HepG2 (cell line): ENCODE data around the gene CIB2. TPM values are rescaled to one million over a fixed set of nuclear protein-coding genes. Genes with fewer than 3 reads are reported as not detected.

Experiments
- ATAC-seq: fragments of 200-7000 bp; cut with Tn5 transposase; 3 replicates; pipeline ENCODE4 v1.9.1; 2020; ENCODE audit warnings: mild to moderate bottlenecking, moderate library complexity
- BruUV-seq: library from RNA; stranded (reverse); fragments of 400-500 nt; replicated peaks from 2 replicates; lab custom pipeline; 2021; lab: Mats Ljungman, UMichigan
- CTCF ChIA-PET: fragments of 300-600 bp; formaldehyde crosslinking; extraction: SDS; loops from one replicate; lab custom pipeline; 2021; ENCODE audit warnings: low total read pairs, inconsistent platforms, low intra/inter-chr PET ratio; lab: Yijun Ruan, JAX
- POLR2A ChIA-PET: fragments of 350-600 bp; sonication (Branson Sonifier 250); formaldehyde crosslinking; loops from one replicate; lab custom pipeline; 2020; ENCODE audit warnings: antibody characterized with exemption, inconsistent platforms; lab: Yijun Ruan, JAX
- DNase-seq: peaks from one replicate; pipeline ENCODE4 v3.0.0-alpha.2; 2015; ENCODE audit warnings: low spot score
- FAIRE-seq: peaks from 3 replicates; lab custom pipeline; 2011; peaks lifted over from hg19 to GRCh38; lab: Jason Lieb, UNC
- H2AFZ ChIP-seq: one replicate; pipeline ENCODE4 v1.6.1; 2011; ENCODE audit warnings: low read length, inconsistent platforms
- H3K27ac ChIP-seq: fragments of 300-600 bp; 3 replicates; pipeline ENCODE4 v1.8.0; 2011; ENCODE audit warnings: mixed run types, mild to moderate bottlenecking, mixed read lengths, low read length, inconsistent platforms; ENCODE audit not compliant: insufficient read depth; ENCODE audit errors: extremely low read length
- H3K27me3 ChIP-seq, 2 experiments: fragments of 200-600 bp in 1 of 2; 2 replicates in 1 of 2; 3 replicates in 1 of 2; pipeline versions ENCODE4 v1.6.0 to v1.8.0; 2011; ENCODE audit warnings: low read length in 2 of 2, mild to moderate bottlenecking in 2 of 2, moderate library complexity in 2 of 2, inconsistent platforms in 1 of 2; ENCODE audit not compliant: insufficient read depth in 2 of 2, control insufficient read depth in 1 of 2
- H3K36me3 ChIP-seq, 2 experiments: fragments of 200-600 bp in 1 of 2; replicated peaks in 1 of 2; 2 replicates in 1 of 2; 3 replicates in 1 of 2; pipeline versions ENCODE4 v1.5.1 to v1.8.0; 2011; ENCODE audit warnings: low read length in 2 of 2, inconsistent platforms in 1 of 2; ENCODE audit not compliant: insufficient read depth in 2 of 2, control insufficient read depth in 1 of 2
- H3K4me1 ChIP-seq: 2 replicates; pipeline ENCODE4 v1.5.1; 2012; ENCODE audit warnings: low read length, inconsistent platforms; ENCODE audit not compliant: insufficient read depth
- H3K4me2 ChIP-seq: 2 replicates; pipeline ENCODE4 v1.6.0; 2011; ENCODE audit warnings: low read depth, low read length, inconsistent platforms
- H3K4me3 ChIP-seq, 3 experiments: fragments of 200-600 bp in 1 of 3; sonication (generic), shearing (Covaris generic) in 1 of 3; replicated peaks in 1 of 3; 2 replicates each; pipeline ENCODE4 v1.5.1; 2011 to 2016; ENCODE audit warnings: low read length in 3 of 3, inconsistent platforms in 2 of 3, low read depth in 2 of 3, mild to moderate bottlenecking in 2 of 3, control low read depth in 1 of 3, mixed read lengths in 1 of 3; ENCODE audit not compliant: insufficient read depth in 1 of 3
- H3K79me2 ChIP-seq: one replicate; pipeline ENCODE4 v1.6.1; 2011; ENCODE audit warnings: low read length, inconsistent platforms; ENCODE audit not compliant: insufficient read depth
- H3K9ac ChIP-seq: 2 replicates; pipeline ENCODE4 v1.6.0; 2011; ENCODE audit warnings: mild to moderate bottlenecking, low read depth, low read length, inconsistent platforms; ENCODE audit not compliant: insufficient read depth
- H3K9me3 ChIP-seq: 2 replicates; pipeline ENCODE4 v1.5.1; 2012; ENCODE audit warnings: mild to moderate bottlenecking, low read length
- H4K20me1 ChIP-seq: 2 replicates; pipeline ENCODE4 v1.6.0; 2011; ENCODE audit warnings: inconsistent platforms, mild to moderate bottlenecking, low read length, moderate library complexity; ENCODE audit not compliant: insufficient read depth
- ATAD3A ChIP-seq: sonication (generic); formaldehyde crosslinking; IDR thresholded peaks from 2 replicates; pipeline ENCODE4 v1.4.0; 2020; ENCODE audit warnings: missing genetic modification reagents
- CBX5 ChIP-seq: sonication (generic); formaldehyde crosslinking; IDR thresholded peaks from 2 replicates; pipeline ENCODE4 v1.4.0; 2020; ENCODE audit warnings: missing genetic modification reagents, borderline replicate concordance
- CEBPB ChIP-seq: IDR thresholded peaks from 2 replicates; pipeline ENCODE4 v1.6.1; 2011; ENCODE audit warnings: low read depth, low read length, improper control_type of control experiment, borderline replicate concordance
- HHEX ChIP-seq: IDR thresholded peaks from 2 replicates; pipeline ENCODE4 v1.6.1; 2016; ENCODE audit warnings: control low read depth
- HNRNPL ChIP-seq: fragments of 200-400 bp; formaldehyde crosslinking; IDR thresholded peaks from 2 replicates; pipeline ENCODE4 v1.6.1; 2017; ENCODE audit warnings: mild to moderate bottlenecking, low read depth, low read length
- MAZ ChIP-seq, 2 experiments: sonication (generic) in 1 of 2; formaldehyde crosslinking in 1 of 2; IDR thresholded peaks; 2 replicates each; pipeline versions ENCODE4 v1.5.0 to v1.6.1; 2012 to 2020; ENCODE audit warnings: low read depth in 2 of 2, mild to moderate bottlenecking in 2 of 2, borderline replicate concordance in 1 of 2, improper control_type of control experiment in 1 of 2, low read length in 1 of 2, missing genetic modification reagents in 1 of 2, moderate library complexity in 1 of 2
- NR2C2 ChIP-seq: sonication (generic); formaldehyde crosslinking; IDR thresholded peaks from 2 replicates; pipeline ENCODE4 v1.4.0; 2020; ENCODE audit warnings: missing genetic modification reagents, mild to moderate bottlenecking, moderate library complexity, borderline replicate concordance
- RFXAP ChIP-seq: sonication (generic); formaldehyde crosslinking; IDR thresholded peaks from 2 replicates; pipeline ENCODE4 v1.4.0; 2020; ENCODE audit warnings: missing genetic modification reagents, borderline replicate concordance
- SMC3 ChIP-seq: IDR thresholded peaks from 2 replicates; pipeline ENCODE4 v1.6.1; 2011; ENCODE audit warnings: low read length, improper control_type of control experiment
- ZBTB3 ChIP-seq: sonication (generic); formaldehyde crosslinking; IDR thresholded peaks from 2 replicates; pipeline ENCODE4 v1.4.0; 2020; ENCODE audit warnings: low read depth, mild to moderate bottlenecking, moderate library complexity, missing genetic modification reagents, borderline replicate concordance
- ZBTB34 ChIP-seq: sonication (generic); formaldehyde crosslinking; IDR thresholded peaks from 2 replicates; pipeline ENCODE4 v1.8.0; 2022; ENCODE audit warnings: mild to moderate bottlenecking, missing genetic modification reagents
- ZNF10 ChIP-seq: sonication (generic); formaldehyde crosslinking; IDR thresholded peaks from 2 replicates; pipeline ENCODE4 v1.4.0; 2020; ENCODE audit warnings: mild to moderate bottlenecking, low read depth, missing genetic modification reagents, borderline replicate concordance
- ZNF296 ChIP-seq: sonication (generic); formaldehyde crosslinking; conservative IDR thresholded peaks from 2 replicates; pipeline ENCODE4 v1.5.0; 2020; ENCODE audit warnings: mild to moderate bottlenecking, missing genetic modification reagents
- ZNF484 ChIP-seq: sonication (generic); formaldehyde crosslinking; IDR thresholded peaks from 2 replicates; pipeline ENCODE4 v1.5.1; 2020; ENCODE audit warnings: mild to moderate bottlenecking, low read depth, missing genetic modification reagents, borderline replicate concordance
- ZNF704 ChIP-seq: sonication (generic); formaldehyde crosslinking; IDR thresholded peaks from 2 replicates; pipeline ENCODE4 v1.8.1; 2023; ENCODE audit warnings: mild to moderate bottlenecking, inconsistent platforms, moderate library complexity, missing genetic modification reagents, borderline replicate concordance
- ZNF782 ChIP-seq: sonication (generic); formaldehyde crosslinking; IDR thresholded peaks from 2 replicates; pipeline ENCODE4 v1.4.0; 2020; ENCODE audit warnings: missing genetic modification reagents, mild to moderate bottlenecking, borderline replicate concordance
- WGBS: methylation state at CpG from one replicate; pipeline ENCODE4 v1.1.6; 2017; ENCODE audit warnings: low lambda C conversion rate; 5-methylcytosine and 5-hydroxymethylcytosine counted together
- in situ Hi-C: cut with HindIII; loops from 2 replicates; pipeline ENCODE4 v1.10.0; 2017; ENCODE audit warnings: low pct_unique_long_range_greater_than_20kb; ENCODE audit not compliant: extremely low pct_ligation_motif_present
- intact Hi-C: fragments of 100-400 bp; cut with micrococcal nuclease; formaldehyde crosslinking; loops from one replicate; pipeline ENCODE4 v1.10.0; 2022; ENCODE audit not compliant: unreplicated experiment
- polyA plus RNA-seq, 8 experiments: library from polyadenylated mRNA; depleted of rRNA in 3 of 8; stranded (reverse) in 7 of 8; unstranded in 1 of 8; fragments of >200 nt; fragmentation: Illumina TruSeq in 4 of 8; extraction: Trizol in 4 of 8; gene quantifications; 2 replicates each; pipeline versions ENCODE4 v1.2.1 to v1.2.3, GENCODE V29; 2011 to 2016; ENCODE audit warnings: low read depth in 4 of 8, missing spikeins in 1 of 8, mixed read lengths in 1 of 8; ENCODE audit not compliant: insufficient read depth in 1 of 8
- total RNA-seq, 5 experiments: library from RNA; depleted of rRNA; stranded (reverse); fragments of >200 nt; fragmentation: Illumina TruSeq; extraction: Trizol; gene quantifications; 2 replicates each; pipeline ENCODE4 v1.2.3, GENCODE V29; 2016; ENCODE audit warnings: low read depth in 1 of 5
- TF ChIP-seq, protein P1 (sequence below): sonication (generic); formaldehyde crosslinking; IDR thresholded peaks from 2 replicates; pipeline ENCODE4 v1.4.0; 2020; ENCODE audit warnings: mild to moderate bottlenecking, missing genetic modification reagents
- TF ChIP-seq, protein P2 (sequence below): sonication (generic); formaldehyde crosslinking; IDR thresholded peaks from 2 replicates; pipeline ENCODE4 v1.4.0; 2020; ENCODE audit warnings: missing genetic modification reagents, borderline replicate concordance

The CIB2 gene
- total and polyA plus RNA-seq, 2 of the 13 experiments (the other 11 are each of a cell fraction or from before 2014, with no cell fraction given): 1.4 to 1.5 TPM

- TF ChIP-seq, protein P1, sequence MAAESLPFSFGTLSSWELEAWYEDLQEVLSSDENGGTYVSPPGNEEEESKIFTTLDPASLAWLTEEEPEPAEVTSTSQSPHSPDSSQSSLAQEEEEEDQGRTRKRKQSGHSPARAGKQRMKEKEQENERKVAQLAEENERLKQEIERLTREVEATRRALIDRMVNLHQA (CRISPR knock-in tag): no peak
- TF ChIP-seq CBX5 (CRISPR knock-in tag) (no peak), ZNF782 (CRISPR knock-in tag) (no peak), MAZ (IDR thresholded peaks at IDR 0.05; ENCODE audit: borderline replicate concordance, low read depth, low read length) (no peak), MAZ (CRISPR knock-in tag; IDR thresholded peaks at IDR 0.05; ENCODE audit: low read depth) (no peak), RFXAP (CRISPR knock-in tag) (no peak), ZNF484 (CRISPR knock-in tag) (no peak), ZNF10 (no peak)
- TF ChIP-seq, protein P2, sequence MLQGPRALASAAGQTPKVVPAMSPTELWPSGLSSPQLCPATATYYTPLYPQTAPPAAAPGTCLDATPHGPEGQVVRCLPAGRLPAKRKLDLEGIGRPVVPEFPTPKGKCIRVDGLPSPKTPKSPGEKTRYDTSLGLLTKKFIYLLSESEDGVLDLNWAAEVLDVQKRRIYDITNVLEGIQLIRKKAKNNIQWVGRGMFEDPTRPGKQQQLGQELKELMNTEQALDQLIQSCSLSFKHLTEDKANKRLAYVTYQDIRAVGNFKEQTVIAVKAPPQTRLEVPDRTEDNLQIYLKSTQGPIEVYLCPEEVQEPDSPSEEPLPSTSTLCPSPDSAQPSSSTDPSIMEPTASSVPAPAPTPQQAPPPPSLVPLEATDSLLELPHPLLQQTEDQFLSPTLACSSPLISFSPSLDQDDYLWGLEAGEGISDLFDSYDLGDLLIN (CRISPR knock-in tag): no peak
- TF ChIP-seq, all 625 proteins: peak for 10
Observed at GRCh38 chr15:78148392-78149067, 17.3 kb upstream of the CIB2 start (continued).

DNA sequence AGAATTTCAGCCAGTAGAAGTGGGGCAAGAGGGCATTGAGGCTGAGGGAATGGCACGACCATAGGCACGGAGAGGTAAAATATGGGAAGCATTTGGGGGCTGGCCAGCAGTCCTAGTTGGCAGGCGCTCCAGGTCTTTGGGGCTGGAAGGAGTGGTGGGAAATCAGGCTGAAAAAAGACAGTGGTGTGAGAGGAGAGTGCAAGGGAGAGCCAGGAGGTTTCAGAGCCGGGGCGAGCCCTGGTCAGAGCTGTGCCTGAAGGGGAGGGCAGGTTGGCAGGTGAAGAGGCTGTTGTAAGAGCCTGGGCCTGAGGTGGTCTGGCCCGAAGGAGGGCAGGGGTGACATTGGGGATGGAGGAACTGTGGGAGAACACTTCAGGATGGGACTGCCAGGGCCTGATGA, 16.3 kb upstream of the CIB2 start:
- H3K4me1 ChIP-seq: peaks cover 27% of the 10 kb centered on the region
- H3K36me3 ChIP-seq: no peaks in the 10 kb centered on the region
- CTCF ChIA-PET: no interaction called here
- H3K27ac ChIP-seq: no peak overlapping the region
- in situ Hi-C loops: no loop called here
- no peak overlapping the region for H3K4me3 ChIP-seq
- no peak for FAIRE-seq
- no peaks in the 10 kb centered on the region for H3K27me3 ChIP-seq
- no peak for ATAC-seq
- H2AFZ ChIP-seq: no peak overlapping the region
- no peak for TF ChIP-seq ZNF296 (CRISPR knock-in tag)
- no peak for TF ChIP-seq ZBTB34 (CRISPR knock-in tag)
- no peak for TF ChIP-seq ZBTB3
- no peak for TF ChIP-seq HHEX (CRISPR knock-in tag)
- no peak for TF ChIP-seq CEBPB
- TF ChIP-seq SMC3: no peak
- no peak for TF ChIP-seq ATAD3A (CRISPR knock-in tag)
- no peak for TF ChIP-seq ZNF704 (CRISPR knock-in tag)
- no peak for TF ChIP-seq HNRNPL
- no peak for TF ChIP-seq NR2C2 (CRISPR knock-in tag)
- H3K9me3 ChIP-seq: no peaks in the 10 kb centered on the region
- BruUV-seq: no TSS peak
- 84% methylated on average over 6 of the region's 6 CpGs for WGBS
- no peak overlapping the region for H3K9ac ChIP-seq
- intact Hi-C loops: no loop called here
- peaks cover 3% of the 10 kb centered on the region; the same call in 1 of the 2 replicates for H4K20me1 ChIP-seq
- H3K79me2 ChIP-seq: peaks cover 9% of the 10 kb centered on the region
- POLR2A ChIA-PET: no interaction called here
- DNase-seq: no peak
- H3K4me2 ChIP-seq: peak overlapping the region; percentile 91; the same call in 1 of the 2 replicates
